PC-3 (cell line): ENCODE measurements around the gene EEPD1. TPM values are rescaled to one million over a fixed set of nuclear protein-coding genes. Genes with fewer than 3 reads are reported as not detected.

Experiments used
- ATAC-seq: fragments of 200-7000 bp; cut with Tn5 transposase; 2 replicates; pipeline ENCODE4 v1.9.1; 2020; ENCODE audit warnings: mild to moderate bottlenecking, moderate library complexity
- BruUV-seq: library from RNA; stranded (reverse); fragments of 400-500 nt; replicated peaks from 2 replicates; lab custom pipeline; 2021; lab: Mats Ljungman, UMichigan
- CTCF ChIA-PET: fragments of 300-600 bp; sonication (Branson Sonifier 250); formaldehyde crosslinking; loops from one replicate; lab custom pipeline; 2022; ENCODE audit warnings: antibody characterized with exemption; lab: Charles Lee
- POLR2A ChIA-PET: fragments of 300-600 bp; sonication (Branson Sonifier 250); formaldehyde crosslinking; loops from one replicate; lab custom pipeline; 2022; ENCODE audit warnings: antibody characterized with exemption; ENCODE audit not compliant: unreplicated experiment; lab: Charles Lee
- DNase-seq: peaks from one replicate; pipeline ENCODE4 v3.0.0-alpha.2; 2015
- H2AFZ ChIP-seq: fragments of 300-600 bp; sonication (generic); 2 replicates; pipeline ENCODE4 v1.6.0; 2016; ENCODE audit warnings: antibody characterized with exemption, low read length
- H3F3A ChIP-seq: fragments of 300-600 bp; sonication (generic); one replicate; pipeline ENCODE4 v1.6.0; 2017; ENCODE audit warnings: antibody characterized with exemption, low read length, control low read depth, mild to moderate bottlenecking; ENCODE audit not compliant: unreplicated experiment
- H3K27ac ChIP-seq: fragments of 300-600 bp; sonication (generic); 2 replicates; pipeline ENCODE4 v1.5.1; 2016; ENCODE audit warnings: mild to moderate bottlenecking, low read length
- H3K27me3 ChIP-seq: fragments of 300-600 bp; sonication (generic); 2 replicates; pipeline ENCODE4 v1.6.1; 2016; ENCODE audit warnings: low read length, mixed read lengths
- H3K36me3 ChIP-seq: fragments of 300-600 bp; sonication (generic); 2 replicates; pipeline ENCODE4 v1.6.1; 2016; ENCODE audit warnings: low read depth, mixed run types, low read length, mixed read lengths
- H3K4me1 ChIP-seq: fragments of 300-600 bp; sonication (generic); 2 replicates; pipeline ENCODE4 v1.5.1; 2016; ENCODE audit warnings: low read length; ENCODE audit not compliant: insufficient read depth
- H3K4me2 ChIP-seq: fragments of 300-600 bp; sonication (generic); 2 replicates; pipeline ENCODE4 v1.6.0; 2016; ENCODE audit warnings: low read length
- H3K4me3 ChIP-seq: fragments of 300-600 bp; sonication (generic); 2 replicates; pipeline ENCODE4 v1.5.1; 2016; ENCODE audit warnings: mild to moderate bottlenecking, low read length, mixed read lengths
- H3K79me2 ChIP-seq: fragments of 300-600 bp; sonication (generic); 2 replicates; pipeline ENCODE4 v1.6.1; 2017; ENCODE audit warnings: low read length, mixed read lengths
- H3K9ac ChIP-seq: fragments of 300-600 bp; sonication (generic); 2 replicates; pipeline ENCODE4 v1.6.0; 2016; ENCODE audit warnings: mild to moderate bottlenecking, low read length
- H3K9me2 ChIP-seq: fragments of 300-600 bp; sonication (generic); replicated peaks from 2 replicates; pipeline ENCODE4 v1.6.1; 2016; ENCODE audit warnings: mixed run types, low read length, mixed read lengths
- H3K9me3 ChIP-seq: fragments of 300-600 bp; sonication (generic); 2 replicates; pipeline ENCODE4 v1.6.1; 2016; ENCODE audit warnings: low read length, mixed read lengths
- H4K20me1 ChIP-seq: fragments of 300-600 bp; sonication (generic); 2 replicates; pipeline ENCODE4 v1.6.1; 2016; ENCODE audit warnings: low read length, mixed read lengths
- EZH2 ChIP-seq: fragments of 300-600 bp; sonication (generic); IDR thresholded peaks from one replicate; pipeline ENCODE4 v1.6.1; 2017; ENCODE audit warnings: antibody characterized with exemption, mild to moderate bottlenecking, low read length; ENCODE audit not compliant: unreplicated experiment
- EZH2phosphoT487 ChIP-seq: fragments of 300-600 bp; sonication (generic); IDR thresholded peaks from 2 replicates; pipeline ENCODE4 v1.6.1; 2018; ENCODE audit warnings: mild to moderate bottlenecking, antibody characterized with exemption, low read length, borderline replicate concordance
- intact Hi-C: fragments of 100-400 bp; cut with micrococcal nuclease; formaldehyde crosslinking; loops from 2 replicates; pipeline ENCODE4 v1.9.0; 2023
- total RNA-seq: library from RNA; depleted of rRNA; stranded (reverse); fragments of >200 nt; gene quantifications from 2 replicates; pipeline ENCODE4 v1.2.3, GENCODE V29; 2014
- TF ChIP-seq, protein P1 (sequence below): fragments of 300-600 bp; sonication (generic); conservative IDR thresholded peaks from 2 replicates; pipeline ENCODE4 v1.5.1; 2017; ENCODE audit warnings: antibody characterized with exemption, low read depth, mild to moderate bottlenecking, low read length

Gene EEPD1
- total RNA-seq, 1 experiment from 2014 or later = 28.3 TPM

DNA sequence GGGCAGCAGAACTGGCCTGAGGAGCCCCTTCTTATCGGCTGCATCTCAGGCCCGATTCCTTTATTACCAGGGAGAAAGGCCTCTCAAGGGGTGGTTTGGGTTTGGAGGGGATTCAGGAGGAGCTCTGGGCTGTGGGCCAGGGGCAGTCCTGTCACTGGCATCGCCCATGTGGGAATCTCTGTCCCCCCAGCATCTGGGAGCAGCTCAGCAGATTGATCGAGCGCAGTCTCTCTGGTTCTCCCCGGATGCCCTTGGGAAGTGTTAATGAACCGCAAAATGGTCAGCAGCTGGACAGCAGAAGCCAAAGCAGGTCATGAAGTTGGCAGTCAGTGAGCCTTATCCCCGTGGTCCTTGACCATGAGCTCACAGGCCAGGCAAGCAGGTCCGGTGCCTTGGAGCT lies 132.2 kb downstream of the EEPD1 start:
- Histone ChIP-seq H3K27ac (no peak overlapping the region), H4K20me1 (no peaks in the 10 kb centered on the region), H2AFZ (no peak overlapping the region), H3K4me2 (no peak overlapping the region), H3K36me3 (peaks cover 11% of the 10 kb centered on the region; the same call in 1 of the 2 replicates), H3K9me3 (no peaks in the 10 kb centered on the region), H3K79me2 (peaks cover 14% of the 10 kb centered on the region; the same call in 1 of the 2 replicates), H3K27me3 (no peaks in the 10 kb centered on the region), H3K9ac (no peak overlapping the region), H3K9me2 (no peaks in the 10 kb centered on the region), H3K4me1 (peaks cover 61% of the 10 kb centered on the region), H3K4me3 (no peak overlapping the region), H3F3A (no peaks in the 10 kb centered on the region)
- no TSS peak for BruUV-seq
- intact Hi-C loops = no loop called here
- no peak for DNase-seq
- TF ChIP-seq EZH2 = no peak
- TF ChIP-seq, protein P1, sequence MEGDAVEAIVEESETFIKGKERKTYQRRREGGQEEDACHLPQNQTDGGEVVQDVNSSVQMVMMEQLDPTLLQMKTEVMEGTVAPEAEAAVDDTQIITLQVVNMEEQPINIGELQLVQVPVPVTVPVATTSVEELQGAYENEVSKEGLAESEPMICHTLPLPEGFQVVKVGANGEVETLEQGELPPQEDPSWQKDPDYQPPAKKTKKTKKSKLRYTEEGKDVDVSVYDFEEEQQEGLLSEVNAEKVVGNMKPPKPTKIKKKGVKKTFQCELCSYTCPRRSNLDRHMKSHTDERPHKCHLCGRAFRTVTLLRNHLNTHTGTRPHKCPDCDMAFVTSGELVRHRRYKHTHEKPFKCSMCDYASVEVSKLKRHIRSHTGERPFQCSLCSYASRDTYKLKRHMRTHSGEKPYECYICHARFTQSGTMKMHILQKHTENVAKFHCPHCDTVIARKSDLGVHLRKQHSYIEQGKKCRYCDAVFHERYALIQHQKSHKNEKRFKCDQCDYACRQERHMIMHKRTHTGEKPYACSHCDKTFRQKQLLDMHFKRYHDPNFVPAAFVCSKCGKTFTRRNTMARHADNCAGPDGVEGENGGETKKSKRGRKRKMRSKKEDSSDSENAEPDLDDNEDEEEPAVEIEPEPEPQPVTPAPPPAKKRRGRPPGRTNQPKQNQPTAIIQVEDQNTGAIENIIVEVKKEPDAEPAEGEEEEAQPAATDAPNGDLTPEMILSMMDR = no peak
- TF ChIP-seq EZH2phosphoT487 = no peak
- POLR2A ChIA-PET = no interaction called here
- no peak for ATAC-seq
- CTCF ChIA-PET = no interaction called here

DNA sequence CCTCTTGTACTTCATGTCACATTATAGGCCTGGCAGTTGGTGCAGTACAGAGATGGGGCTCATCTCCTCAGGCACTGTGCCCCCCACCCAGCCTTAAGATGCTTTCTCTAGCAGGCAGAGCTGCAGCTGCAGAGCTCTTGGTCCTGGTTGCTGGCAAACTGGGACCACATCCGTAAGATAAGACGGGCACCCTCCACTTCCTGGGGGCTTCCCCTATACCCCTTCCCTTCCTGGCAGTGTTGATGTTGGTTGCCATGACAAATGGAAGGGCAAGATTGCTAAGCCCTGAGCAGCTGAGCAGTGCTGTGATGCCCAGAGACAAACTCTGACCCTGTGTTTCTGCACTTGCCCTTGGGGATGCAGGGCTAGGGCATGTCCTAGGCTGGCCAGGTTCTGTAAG lies 133.2 kb downstream of the EEPD1 start:
- Histone ChIP-seq H3K4me3 (no peak overlapping the region), H3K9me3 (no peaks in the 10 kb centered on the region), H2AFZ (no peak overlapping the region), H3K9ac (no peak overlapping the region), H3K27me3 (no peaks in the 10 kb centered on the region), H3K79me2 (peaks cover 14% of the 10 kb centered on the region; the same call in 1 of the 2 replicates), H3K4me2 (no peak overlapping the region), H3K36me3 (peaks cover 11% of the 10 kb centered on the region; the same call in 1 of the 2 replicates), H4K20me1 (no peaks in the 10 kb centered on the region), H3F3A (no peaks in the 10 kb centered on the region), H3K9me2 (no peaks in the 10 kb centered on the region), H3K4me1 (peaks cover 62% of the 10 kb centered on the region), H3K27ac (peak overlapping the region; percentile 78)
- CTCF ChIA-PET = no interaction called here
- no peak for ATAC-seq
- BruUV-seq = no TSS peak
- no peak for TF ChIP-seq EZH2phosphoT487
- TF ChIP-seq, protein P1 = no peak
- no peak for TF ChIP-seq EZH2
- DNase-seq = no peak
- POLR2A ChIA-PET = no interaction called here
- intact Hi-C loops = no loop called here

DNA sequence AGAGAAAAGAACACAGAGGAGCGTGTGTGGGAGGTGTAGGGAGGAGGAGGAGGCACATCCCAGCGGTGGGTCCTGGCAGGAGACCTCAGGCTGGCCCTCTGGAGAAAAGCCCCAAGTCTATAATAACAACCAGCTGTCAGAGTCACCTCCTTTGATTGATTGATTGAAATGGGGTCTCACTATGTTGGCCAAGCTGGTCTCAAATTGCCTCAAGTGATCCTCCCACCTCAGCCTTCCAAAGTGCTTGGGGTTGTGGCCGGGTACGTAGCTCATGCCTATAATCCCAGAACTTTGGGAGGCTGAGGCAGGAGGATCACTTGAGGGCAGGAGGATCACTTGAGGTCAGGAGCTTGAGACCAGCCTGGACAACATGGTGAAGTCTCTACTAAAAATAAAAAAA lies 133.6 kb downstream of the EEPD1 start:
- Histone ChIP-seq H3K4me2 (no peak overlapping the region), H2AFZ (no peak overlapping the region), H3K4me3 (no peak overlapping the region), H3K27ac (peak overlapping the region; percentile 78), H3K9me2 (no peaks in the 10 kb centered on the region), H3K9me3 (no peaks in the 10 kb centered on the region), H4K20me1 (no peaks in the 10 kb centered on the region), H3K27me3 (no peaks in the 10 kb centered on the region), H3F3A (no peaks in the 10 kb centered on the region), H3K36me3 (peaks cover 11% of the 10 kb centered on the region), H3K4me1 (peaks cover 61% of the 10 kb centered on the region), H3K79me2 (peaks cover 12% of the 10 kb centered on the region; the same call in 1 of the 2 replicates), H3K9ac (0 out of 2 replicates have a peak overlapping the region, but pooled peaks have one; percentile 29)
- no TSS peak for BruUV-seq
- ATAC-seq (no peak), DNase-seq (no peak)
- intact Hi-C loops = no loop called here
- CTCF ChIA-PET = no interaction called here
- TF ChIP-seq EZH2phosphoT487 = no peak
- TF ChIP-seq, protein P1 = no peak
- TF ChIP-seq EZH2 = no peak
- POLR2A ChIA-PET = no interaction called here
